ENCODE data around the gene BEND3. TPM values are rescaled to one million over a fixed set of nuclear protein-coding genes. Genes with fewer than 3 reads are reported as not detected.

Gene BEND3
- total RNA-seq, 1 experiment from 2014 or later: 11.8 TPM

- H3K27ac Mint-ChIP-seq (ENCODE audit: unreplicated experiment): no peak overlapping the region
- intact Hi-C loops (cut with micrococcal nuclease; ENCODE audit: unreplicated experiment): no loop called here
- no peak for TF ChIP-seq CTCF (IDR thresholded peaks at IDR 0.05; ENCODE audit: unreplicated experiment)
- H3K4me3 Mint-ChIP-seq (ENCODE audit: low read depth, unreplicated experiment): no peak overlapping the region
- CTCF ChIA-PET: no interaction called here
- no peaks in the 10 kb centered on the region for H3K36me3 Mint-ChIP-seq (ENCODE audit: insufficient read depth, unreplicated experiment)
- BruUV-seq (replicated peaks): no TSS peak
- no peaks in the 10 kb centered on the region for H3K9me3 Mint-ChIP-seq (ENCODE audit: low read depth, unreplicated experiment)
- H3K27me3 Mint-ChIP-seq (ENCODE audit: unreplicated experiment): no peaks in the 10 kb centered on the region
- no peak for DNase-seq
- H3K4me1 Mint-ChIP-seq (ENCODE audit: low read depth, unreplicated experiment): peaks cover 22% of the 10 kb centered on the region
These were observed 52.6 kb downstream of the BEND3 start for GRCh38 chr6:107062691-107063090.

GRCh38 chr6:107061125-107062020 is 53.9 kb downstream of the BEND3 start:
- Mint-ChIP-seq H3K9me3 (ENCODE audit: low read depth, unreplicated experiment) (no peaks in the 10 kb centered on the region), H3K27ac (ENCODE audit: unreplicated experiment) (no peak overlapping the region), H3K4me1 (ENCODE audit: low read depth, unreplicated experiment) (peaks cover 9% of the 10 kb centered on the region), H3K27me3 (ENCODE audit: unreplicated experiment) (no peaks in the 10 kb centered on the region), H3K4me3 (ENCODE audit: low read depth, unreplicated experiment) (no peak overlapping the region), H3K36me3 (ENCODE audit: insufficient read depth, unreplicated experiment) (no peaks in the 10 kb centered on the region)
- no peak for TF ChIP-seq CTCF (IDR thresholded peaks at IDR 0.05; ENCODE audit: unreplicated experiment)
- BruUV-seq (replicated peaks): no TSS peak
- CTCF ChIA-PET: no interaction called here
- intact Hi-C loops (cut with micrococcal nuclease; ENCODE audit: unreplicated experiment): no loop called here
- DNase-seq: no peak

- intact Hi-C loops (cut with micrococcal nuclease; ENCODE audit: unreplicated experiment): no loop called here
- CTCF ChIA-PET: no interaction called here
- H3K27me3 Mint-ChIP-seq (ENCODE audit: unreplicated experiment): no peaks in the 10 kb centered on the region
- no peak overlapping the region for H3K27ac Mint-ChIP-seq (ENCODE audit: unreplicated experiment)
- H3K4me1 Mint-ChIP-seq (ENCODE audit: low read depth, unreplicated experiment): peaks cover 9% of the 10 kb centered on the region
- DNase-seq: no peak
- H3K9me3 Mint-ChIP-seq (ENCODE audit: low read depth, unreplicated experiment): no peaks in the 10 kb centered on the region
- no TSS peak for BruUV-seq (replicated peaks)
- H3K4me3 Mint-ChIP-seq (ENCODE audit: low read depth, unreplicated experiment): no peak overlapping the region
- H3K36me3 Mint-ChIP-seq (ENCODE audit: insufficient read depth, unreplicated experiment): no peaks in the 10 kb centered on the region
- no peak for TF ChIP-seq CTCF (IDR thresholded peaks at IDR 0.05; ENCODE audit: unreplicated experiment)
These were observed 54.6 kb downstream of the BEND3 start for GRCh38 chr6:107060704-107061103.

- Mint-ChIP-seq H3K36me3 (ENCODE audit: insufficient read depth, unreplicated experiment) (no peaks in the 10 kb centered on the region), H3K27ac (ENCODE audit: unreplicated experiment) (no peak overlapping the region), H3K4me3 (ENCODE audit: low read depth, unreplicated experiment) (no peak overlapping the region), H3K4me1 (ENCODE audit: low read depth, unreplicated experiment) (peaks cover 3% of the 10 kb centered on the region), H3K27me3 (ENCODE audit: unreplicated experiment) (no peaks in the 10 kb centered on the region), H3K9me3 (ENCODE audit: low read depth, unreplicated experiment) (no peaks in the 10 kb centered on the region)
- intact Hi-C loops (cut with micrococcal nuclease; ENCODE audit: unreplicated experiment): no loop called here
- BruUV-seq (replicated peaks): no TSS peak
- TF ChIP-seq CTCF (IDR thresholded peaks at IDR 0.05; ENCODE audit: unreplicated experiment): no peak
- no peak for DNase-seq
- CTCF ChIA-PET: interaction anchor here (0.7 kb wide), 2 partner anchors 9 to 756 kb away, joined by 3 read pairs; no protein-coding TSS in a partner anchor
These were observed 55.7 kb downstream of the BEND3 start for GRCh38 chr6:107059606-107060005.
